ENCODE measurements around the gene ZDHHC11B.

DNA sequence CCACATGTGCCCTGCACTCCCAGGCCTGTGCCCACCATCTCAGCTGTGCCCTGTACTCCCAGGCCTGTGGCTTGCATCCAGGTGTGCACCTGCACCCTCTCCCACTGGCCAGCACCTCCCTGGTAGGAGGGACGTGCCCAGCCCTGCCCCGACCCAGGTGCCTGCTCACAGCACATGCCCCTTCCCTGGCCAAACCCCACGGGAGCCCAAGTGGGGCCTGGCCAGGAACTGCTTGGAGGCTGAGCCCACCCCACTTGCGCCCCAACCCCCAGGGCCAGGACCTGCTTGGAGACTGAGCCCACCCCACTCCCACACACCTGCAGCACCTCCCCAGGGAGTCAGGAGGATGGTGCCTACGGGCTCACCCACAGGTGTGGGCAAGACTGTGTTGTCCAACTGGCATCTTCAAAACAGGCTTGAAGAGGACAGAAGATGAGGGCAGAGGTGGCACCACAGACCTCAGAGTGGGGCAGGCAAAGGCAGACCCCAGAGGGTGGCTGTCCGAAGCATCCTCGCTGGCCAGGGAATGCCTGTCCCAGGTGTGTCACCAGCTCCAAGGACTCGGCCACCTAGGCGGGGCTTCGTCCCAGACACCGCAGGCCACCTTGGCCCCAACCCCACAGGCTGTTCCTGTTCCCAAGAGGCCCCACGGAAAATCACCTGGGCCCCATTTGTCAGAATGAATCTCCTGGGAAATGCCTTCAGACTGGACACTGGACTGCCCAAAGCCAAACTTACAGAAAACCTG, 10.8 kb downstream of the ZDHHC11B start:
- TF ChIP-seq, protein P1, sequence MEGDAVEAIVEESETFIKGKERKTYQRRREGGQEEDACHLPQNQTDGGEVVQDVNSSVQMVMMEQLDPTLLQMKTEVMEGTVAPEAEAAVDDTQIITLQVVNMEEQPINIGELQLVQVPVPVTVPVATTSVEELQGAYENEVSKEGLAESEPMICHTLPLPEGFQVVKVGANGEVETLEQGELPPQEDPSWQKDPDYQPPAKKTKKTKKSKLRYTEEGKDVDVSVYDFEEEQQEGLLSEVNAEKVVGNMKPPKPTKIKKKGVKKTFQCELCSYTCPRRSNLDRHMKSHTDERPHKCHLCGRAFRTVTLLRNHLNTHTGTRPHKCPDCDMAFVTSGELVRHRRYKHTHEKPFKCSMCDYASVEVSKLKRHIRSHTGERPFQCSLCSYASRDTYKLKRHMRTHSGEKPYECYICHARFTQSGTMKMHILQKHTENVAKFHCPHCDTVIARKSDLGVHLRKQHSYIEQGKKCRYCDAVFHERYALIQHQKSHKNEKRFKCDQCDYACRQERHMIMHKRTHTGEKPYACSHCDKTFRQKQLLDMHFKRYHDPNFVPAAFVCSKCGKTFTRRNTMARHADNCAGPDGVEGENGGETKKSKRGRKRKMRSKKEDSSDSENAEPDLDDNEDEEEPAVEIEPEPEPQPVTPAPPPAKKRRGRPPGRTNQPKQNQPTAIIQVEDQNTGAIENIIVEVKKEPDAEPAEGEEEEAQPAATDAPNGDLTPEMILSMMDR (IDR thresholded peaks at IDR 0.05): no peak
- TF ChIP-seq POLR2A (IDR thresholded peaks at IDR 0.05): no peak
